Activated T-cell treated with anti-CD3 and anti-CD28 coated beads for 48 hours (primary cell): ENCODE data around the gene ATG12.

Experiments used
- DNase-seq: peaks from one replicate; pipeline ENCODE4 v3.0.0-alpha.2; 2020; ENCODE audit warnings: low read depth

ATG12 gene

DNA sequence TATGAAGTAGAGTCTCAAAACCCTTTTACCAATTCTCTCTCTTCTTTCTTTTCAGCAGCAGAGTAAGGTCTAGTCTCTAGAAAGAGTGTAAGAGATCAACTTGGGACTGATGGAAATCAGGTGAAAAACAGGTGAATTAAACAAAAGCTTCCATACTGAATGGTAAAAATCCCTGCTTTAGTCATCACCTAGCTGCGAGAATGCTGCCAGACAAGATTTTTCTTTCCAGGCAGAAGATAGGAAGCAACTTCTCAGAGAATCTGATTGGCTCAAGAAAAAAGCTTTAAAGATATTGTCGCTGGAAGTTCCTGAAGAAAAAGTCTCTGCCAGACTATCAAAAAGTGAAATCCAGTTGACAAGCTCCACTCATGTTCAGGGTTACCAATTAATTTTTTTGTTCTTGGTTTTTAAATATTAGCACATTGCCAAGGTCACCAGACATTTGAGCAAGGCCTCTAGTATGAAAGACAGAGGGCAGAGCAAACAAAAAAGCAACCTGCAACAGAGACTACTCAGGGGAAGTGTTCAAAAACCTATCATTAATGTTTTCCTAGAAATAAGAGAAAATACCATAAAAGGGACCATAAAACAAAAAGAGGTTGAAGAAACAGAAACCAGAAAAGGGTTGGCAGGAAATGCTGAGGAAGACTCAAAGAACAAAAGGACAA lies 34.2 kb downstream of the ATG12 start:
- DNase-seq: no peak

GRCh38 chr5:115801984-115802383 lies 39.4 kb downstream of the ATG12 start:
- no peak for DNase-seq

- DNase-seq: no peak
Observed at GRCh38 chr5:115801152-115801551, 40.2 kb downstream of the ATG12 start.

- DNase-seq: no peak
Observed at GRCh38 chr5:115800108-115800507, 41.3 kb downstream of the ATG12 start.

GRCh38 chr5:115798252-115798651 lies 43.1 kb downstream of the ATG12 start:
- DNase-seq: no peak

DNA sequence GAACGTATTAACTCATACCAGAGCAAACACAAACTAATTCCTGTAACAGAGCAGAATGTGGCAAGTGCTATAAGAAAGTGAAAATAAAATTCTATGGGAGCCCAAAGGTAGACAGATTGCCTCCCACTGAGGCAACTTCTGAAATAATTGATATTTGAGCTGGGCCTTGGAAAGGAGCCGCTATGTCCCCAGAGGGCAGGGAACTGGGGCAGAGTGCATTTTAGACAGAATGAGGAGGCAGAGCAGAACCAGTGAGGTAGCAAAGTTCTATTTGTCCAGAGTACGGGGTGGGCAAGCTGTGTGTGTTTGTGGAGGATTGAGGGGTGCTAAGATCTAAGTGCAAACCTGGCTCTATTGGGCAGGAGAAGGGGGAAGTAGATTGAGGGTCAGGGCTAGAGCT lies 44.7 kb downstream of the ATG12 start:
- no peak for DNase-seq

GRCh38 chr5:115795700-115796099 lies 45.7 kb downstream of the ATG12 start:
- no peak for DNase-seq

GRCh38 chr5:115788440-115788839 lies 52.9 kb downstream of the ATG12 start:
- DNase-seq: no peak

DNA sequence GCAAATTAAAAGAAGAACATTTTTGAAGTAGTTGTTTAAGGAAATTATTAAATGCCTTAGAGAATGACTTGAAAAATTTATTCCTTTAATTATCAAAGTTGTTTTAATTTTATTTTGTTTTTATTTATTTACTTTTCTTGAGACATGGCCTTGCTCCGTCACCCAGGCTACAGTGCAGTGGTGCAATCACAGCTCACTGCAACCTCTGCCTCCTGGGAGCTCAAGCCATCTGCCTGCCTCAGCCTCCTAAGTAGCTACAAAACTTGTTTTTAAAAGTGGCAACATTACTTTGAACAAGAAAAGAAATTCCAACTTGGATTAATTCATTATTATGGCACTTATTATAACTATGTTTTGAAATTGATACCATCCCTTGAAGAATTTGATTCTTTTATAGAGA lies 53.9 kb downstream of the ATG12 start:
- no peak for DNase-seq

- DNase-seq: no peak
Observed at GRCh38 chr5:115785381-115786065, 55.8 kb downstream of the ATG12 start.

DNA sequence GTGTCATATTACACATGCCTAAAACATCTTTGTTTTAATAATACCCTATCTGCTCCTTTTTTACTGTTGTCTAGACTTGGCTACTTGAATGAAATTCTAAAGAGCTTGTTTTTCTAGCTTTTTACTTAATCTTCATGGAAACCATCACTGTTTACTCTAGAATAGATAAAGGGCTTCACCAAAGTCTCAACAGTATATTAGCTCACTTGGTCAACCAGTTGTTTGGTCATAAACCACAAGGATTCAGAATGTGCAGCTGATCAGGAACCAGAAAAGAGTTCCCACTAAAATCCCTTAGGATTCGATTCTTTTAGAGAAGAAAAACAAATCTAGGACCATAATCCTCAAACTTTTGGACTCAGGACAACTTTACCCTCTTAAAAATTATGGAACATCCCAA lies 62.9 kb downstream of the ATG12 start:
- no peak for DNase-seq
